MCF 10A (cell line): ENCODE measurements around the gene DSCAML1. TPM values are rescaled to one million over a fixed set of nuclear protein-coding genes. Genes with fewer than 3 reads are reported as not detected.

ENCODE experiments used
- BruUV-seq: library from RNA; stranded (reverse); fragments of 400-500 nt; replicated peaks from 2 replicates; lab custom pipeline; 2021; lab: Mats Ljungman, UMichigan
- CTCF ChIA-PET: fragments of 300-600 bp; sonication (Branson Sonifier 250); formaldehyde crosslinking; extraction: SDS; loops from one replicate; lab custom pipeline; 2021; ENCODE audit warnings: antibody characterized with exemption, inconsistent platforms; lab: Yijun Ruan, JAX
- POLR2A ChIA-PET: fragments of 300-600, 350-650 bp; sonication (Branson Sonifier 250); formaldehyde crosslinking; extraction: SDS; loops from one replicate; lab custom pipeline; 2020; ENCODE audit warnings: antibody characterized with exemption, inconsistent platforms; lab: Yijun Ruan, JAX
- DNase-seq: peaks from one replicate; pipeline ENCODE4 v3.0.0-alpha.2; 2018; ENCODE audit not compliant: unreplicated experiment
- H3K27ac Mint-ChIP-seq: one replicate; pipeline ENCODE4 v1.8.0; 2022; ENCODE audit warnings: mild to moderate bottlenecking, low read depth, mixed read lengths; ENCODE audit not compliant: unreplicated experiment
- H3K27me3 Mint-ChIP-seq: one replicate; pipeline ENCODE4 v1.8.0; 2022; ENCODE audit warnings: mixed read lengths; ENCODE audit not compliant: insufficient read depth, unreplicated experiment
- H3K36me3 Mint-ChIP-seq: one replicate; pipeline ENCODE4 v1.8.0; 2022; ENCODE audit warnings: mild to moderate bottlenecking, moderate library complexity, mixed read lengths; ENCODE audit not compliant: insufficient read depth, unreplicated experiment
- H3K4me1 Mint-ChIP-seq: one replicate; pipeline ENCODE4 v1.8.0; 2022; ENCODE audit warnings: mixed read lengths; ENCODE audit not compliant: insufficient read depth, unreplicated experiment
- H3K4me3 Mint-ChIP-seq: one replicate; pipeline ENCODE4 v1.8.0; 2022; ENCODE audit warnings: mild to moderate bottlenecking, moderate library complexity, mixed read lengths; ENCODE audit not compliant: unreplicated experiment
- H3K9me3 Mint-ChIP-seq: one replicate; pipeline ENCODE4 v1.8.0; 2022; ENCODE audit warnings: mixed read lengths; ENCODE audit not compliant: unreplicated experiment
- CTCF ChIP-seq: fragments of 200-600 bp; IDR thresholded peaks from one replicate; pipeline ENCODE4 v1.8.0; 2022; ENCODE audit warnings: antibody characterized with exemption, mild to moderate bottlenecking; ENCODE audit not compliant: unreplicated experiment
- intact Hi-C: fragments of 100-400 bp; cut with micrococcal nuclease; formaldehyde crosslinking; loops from 2 replicates; pipeline ENCODE4 v1.14.1; 2022
- total RNA-seq: library from RNA; stranded (reverse); gene quantifications from 2 replicates; pipeline ENCODE4 v1.2.3, GENCODE V29; 2022

The DSCAML1 gene
- total RNA-seq, 1 experiment from 2014 or later, result not detected

GRCh38 chr11:117780456-117780855, 16.6 kb downstream of the DSCAML1 start:
- POLR2A ChIA-PET, result no interaction called here

GRCh38 chr11:117774553-117774952, 22.5 kb downstream of the DSCAML1 start:
- ChIA-PET CTCF (no interaction called here), POLR2A (no interaction called here)
- no peaks in the 10 kb centered on the region for H3K9me3 Mint-ChIP-seq
- intact Hi-C loops, result no loop called here
- H3K27me3 Mint-ChIP-seq, result peaks cover 62% of the 10 kb centered on the region
- H3K4me1 Mint-ChIP-seq, result no peaks in the 10 kb centered on the region
- no TSS peak for BruUV-seq
- H3K4me3 Mint-ChIP-seq, result no peak overlapping the region
- no peak for TF ChIP-seq CTCF
- no peak overlapping the region for H3K27ac Mint-ChIP-seq
- no peak for DNase-seq
- no peaks in the 10 kb centered on the region for H3K36me3 Mint-ChIP-seq

More at GRCh38 chr11:117780456-117780855, 16.6 kb downstream of the DSCAML1 start:
- no peak overlapping the region for H3K4me3 Mint-ChIP-seq
- peaks cover 100% of the 10 kb centered on the region for H3K27me3 Mint-ChIP-seq
- H3K36me3 Mint-ChIP-seq, result no peaks in the 10 kb centered on the region
- DNase-seq, result no peak
- TF ChIP-seq CTCF, result no peak
- H3K9me3 Mint-ChIP-seq, result no peaks in the 10 kb centered on the region
- H3K4me1 Mint-ChIP-seq, result no peaks in the 10 kb centered on the region
- BruUV-seq, result no TSS peak
- CTCF ChIA-PET, result no interaction called here
- no peak overlapping the region for H3K27ac Mint-ChIP-seq
- intact Hi-C loops, result no loop called here

GRCh38 chr11:117772360-117772759, 24.7 kb downstream of the DSCAML1 start:
- Mint-ChIP-seq H3K27me3 (peaks cover 54% of the 10 kb centered on the region), H3K36me3 (no peaks in the 10 kb centered on the region), H3K4me3 (no peak overlapping the region), H3K9me3 (no peaks in the 10 kb centered on the region), H3K4me1 (no peaks in the 10 kb centered on the region), H3K27ac (no peak overlapping the region)
- CTCF ChIA-PET, result interaction anchor here (1.1 to 1.3 kb wide), 2 partner anchors 34 to 347 kb away, joined by 3 read pairs; no protein-coding TSS in a partner anchor
- POLR2A ChIA-PET, result no interaction called here
- no peak for TF ChIP-seq CTCF
- DNase-seq, result no peak
- BruUV-seq, result no TSS peak
- intact Hi-C loops, result no loop called here

- CTCF ChIA-PET, result no interaction called here
- no peaks in the 10 kb centered on the region for H3K4me1 Mint-ChIP-seq
- H3K27me3 Mint-ChIP-seq, result peaks cover 54% of the 10 kb centered on the region
- no peak overlapping the region for H3K27ac Mint-ChIP-seq
- TF ChIP-seq CTCF, result no peak
- H3K4me3 Mint-ChIP-seq, result no peak overlapping the region
- POLR2A ChIA-PET, result no interaction called here
- DNase-seq, result no peak
- no TSS peak for BruUV-seq
- H3K9me3 Mint-ChIP-seq, result no peaks in the 10 kb centered on the region
- intact Hi-C loops, result no loop called here
- H3K36me3 Mint-ChIP-seq, result no peaks in the 10 kb centered on the region
Observed at GRCh38 chr11:117771841-117772240, 25.2 kb downstream of the DSCAML1 start.
